ENCODE results near the gene SPRTN. TPM values are rescaled to one million over a fixed set of nuclear protein-coding genes. Genes with fewer than 3 reads are reported as not detected.

Gene SPRTN
- total RNA-seq, 2 experiments from 2014 or later: 6.8 to 7.7 TPM

- Mint-ChIP-seq H3K4me3 (no peak overlapping the region), H3K27me3 (no peaks in the 10 kb centered on the region), H3K27ac (no peak overlapping the region), H3K4me1 (ENCODE audit: low read depth) (no peaks in the 10 kb centered on the region), H3K9me3 (no peaks in the 10 kb centered on the region), H3K36me3 (ENCODE audit: low read depth) (no peaks in the 10 kb centered on the region)
- ChIA-PET CTCF (interaction anchor here (1.2 to 2.6 kb wide), 4 partner anchors 12 to 286 kb away, joined by 3 to 26 read pairs (median 4); no protein-coding TSS in a partner anchor), POLR2A (no interaction called here)
- intact Hi-C loops (cut with micrococcal nuclease): no loop called here
- DNase-seq (peak; percentile 7), ATAC-seq (no peak)
- TF ChIP-seq CTCF (IDR thresholded peaks at IDR 0.05): no peak
Observed at GRCh38 chr1:231317306-231318014, 20.6 kb upstream of the SPRTN start.

GRCh38 chr1:231318015-231318355 lies 20.1 kb upstream of the SPRTN start:
- Mint-ChIP-seq H3K9me3 (no peaks in the 10 kb centered on the region), H3K27me3 (no peaks in the 10 kb centered on the region), H3K27ac (no peak overlapping the region), H3K4me1 (ENCODE audit: low read depth) (no peaks in the 10 kb centered on the region), H3K36me3 (ENCODE audit: low read depth) (no peaks in the 10 kb centered on the region), H3K4me3 (no peak overlapping the region)
- no peak for DNase-seq
- ChIA-PET CTCF (interaction anchor here (0.7 to 1.2 kb wide), 2 partner anchors 13 to 285 kb away, joined by 3 to 5 read pairs; no protein-coding TSS in a partner anchor), POLR2A (interaction anchor here (1.1 kb wide), 1 partner anchor 10 kb away, joined by 3 read pairs; no protein-coding TSS in a partner anchor)
- intact Hi-C loops (cut with micrococcal nuclease): no loop called here
- no peak for TF ChIP-seq CTCF (IDR thresholded peaks at IDR 0.05)
- ATAC-seq: no peak

GRCh38 chr1:231318568-231318967 lies 19.5 kb upstream of the SPRTN start:
- Mint-ChIP-seq H3K9me3 (no peaks in the 10 kb centered on the region), H3K36me3 (ENCODE audit: low read depth) (no peaks in the 10 kb centered on the region), H3K4me1 (ENCODE audit: low read depth) (no peaks in the 10 kb centered on the region), H3K27me3 (no peaks in the 10 kb centered on the region), H3K27ac (no peak overlapping the region), H3K4me3 (no peak overlapping the region)
- TF ChIP-seq CTCF (IDR thresholded peaks at IDR 0.05): no peak
- POLR2A ChIA-PET: interaction anchor here (1.1 kb wide), 1 partner anchor 10 kb away, joined by 3 read pairs; no protein-coding TSS in a partner anchor
- intact Hi-C loops (cut with micrococcal nuclease): no loop called here
- ATAC-seq: no peak
- no peak for DNase-seq
- CTCF ChIA-PET: interaction anchor here (0.7 kb wide), 1 partner anchor 14 kb away, joined by 3 read pairs; no protein-coding TSS in a partner anchor

- DNase-seq (no peak), ATAC-seq (no peak)
- Mint-ChIP-seq H3K36me3 (ENCODE audit: low read depth) (no peaks in the 10 kb centered on the region), H3K4me1 (ENCODE audit: low read depth) (no peaks in the 10 kb centered on the region), H3K9me3 (no peaks in the 10 kb centered on the region), H3K27ac (no peak overlapping the region), H3K4me3 (no peak overlapping the region), H3K27me3 (no peaks in the 10 kb centered on the region)
- CTCF ChIA-PET: no interaction called here
- intact Hi-C loops (cut with micrococcal nuclease): no loop called here
- TF ChIP-seq CTCF (IDR thresholded peaks at IDR 0.05): no peak
- POLR2A ChIA-PET: interaction anchor here (1.1 kb wide), 1 partner anchor 11 kb away, joined by 3 read pairs; no protein-coding TSS in a partner anchor
Observed at GRCh38 chr1:231319080-231319479, 19.0 kb upstream of the SPRTN start.

GRCh38 chr1:231322880-231323530 lies 15.1 kb upstream of the SPRTN start:
- ATAC-seq: no peak
- no peak overlapping the region for H3K27ac Mint-ChIP-seq
- TF ChIP-seq CTCF (IDR thresholded peaks at IDR 0.05): peak; percentile 11
- intact Hi-C loops (cut with micrococcal nuclease): no loop called here
- no peaks in the 10 kb centered on the region for H3K9me3 Mint-ChIP-seq
- no peaks in the 10 kb centered on the region for H3K27me3 Mint-ChIP-seq
- H3K36me3 Mint-ChIP-seq (ENCODE audit: low read depth): no peaks in the 10 kb centered on the region
- no peaks in the 10 kb centered on the region for H3K4me1 Mint-ChIP-seq (ENCODE audit: low read depth)
- no peak overlapping the region for H3K4me3 Mint-ChIP-seq
- ChIA-PET POLR2A (no interaction called here), CTCF (no interaction called here)
- no peak for DNase-seq

All from activated CD8-positive, alpha-beta T cell treated with anti-CD3 and anti-CD28 coated beads for 36 hours (primary cell).